ENCODE data around the gene MCM3. TPM values are rescaled to one million over a fixed set of nuclear protein-coding genes. Genes with fewer than 3 reads are reported as not detected.

MCM3 gene
- total RNA-seq, result 27.6 and 85.1 TPM in 2 replicates

DNA sequence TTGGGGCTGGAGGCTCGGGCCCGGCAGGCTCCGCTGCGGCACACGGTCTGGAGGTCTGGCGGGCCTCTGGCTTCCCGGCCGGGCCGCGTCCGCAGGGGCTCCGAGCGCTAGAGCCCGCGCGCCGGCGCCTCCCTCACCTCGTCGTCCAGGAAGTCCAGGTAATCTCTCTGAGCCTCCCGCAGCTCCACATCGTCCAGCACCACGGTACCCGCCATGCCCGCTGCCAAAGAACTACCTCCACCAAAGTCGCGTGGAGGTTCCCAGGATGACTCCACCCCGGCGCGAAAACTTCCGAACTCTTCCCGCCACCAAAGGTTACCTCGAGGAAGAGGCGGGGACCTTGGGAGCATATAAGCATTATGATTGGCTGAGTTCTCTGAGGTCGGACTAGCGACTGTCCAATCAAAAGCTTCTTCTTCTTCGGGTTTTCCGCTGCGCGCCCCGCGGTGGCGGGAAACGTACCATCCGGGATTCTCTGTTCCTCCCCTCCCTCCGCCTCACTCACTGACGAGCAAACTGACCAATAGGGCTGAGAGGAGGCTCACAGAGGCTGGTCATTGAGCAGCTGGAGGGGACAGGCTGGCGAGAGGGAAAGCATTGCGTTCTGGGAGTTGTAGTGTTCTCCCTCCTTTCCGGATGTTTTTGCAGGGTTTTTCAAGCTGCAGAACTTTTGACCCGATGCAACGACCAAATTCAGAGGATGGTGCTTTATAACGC, at the start of gene MCM3:
Gene MCM3, minus strand, starts transcription at position 283 of the 717 bp plus-strand sequence. Its CDS starts 68 bp downstream, at position 215.

DNA sequence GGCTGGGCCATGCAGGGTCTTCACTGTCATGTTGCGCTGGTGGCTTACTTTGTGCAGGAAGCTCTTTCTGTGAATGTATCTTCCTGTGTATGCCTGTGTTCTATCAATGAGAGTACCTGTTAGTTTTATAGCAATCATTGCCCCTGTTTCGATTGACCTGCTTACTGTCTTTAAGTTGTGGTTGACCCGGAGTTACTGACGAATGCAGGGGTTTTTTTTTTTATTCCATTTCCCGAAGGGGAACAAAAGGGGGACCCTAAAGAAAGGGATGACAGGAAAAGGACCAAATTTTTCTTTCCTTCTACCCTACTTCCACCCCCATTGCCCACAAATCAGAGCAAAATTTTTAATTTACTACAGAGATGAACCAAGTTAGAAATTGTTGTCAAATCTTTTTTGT, 40.1 kb downstream of the MCM3 start, which contains the start of gene IL17F:
Gene IL17F, minus strand, starts transcription at position 101 of the 400 bp plus-strand sequence. Its CDS starts 71 bp downstream, at position 30.

Other genes with a start within 250 kb of the MCM3 start
- gene PKHD1, start 197.1 kb downstream of the MCM3 start, total RNA-seq, result under 0.01 and 2.2 TPM in 2 replicates
- not detected in 2 replicates for gene IL17A, start 98.4 kb downstream of the MCM3 start, total RNA-seq
- not detected in 2 replicates for gene IL17F, start 40.2 kb downstream of the MCM3 start, total RNA-seq
- 3.3 and 4.8 TPM in 2 replicates for gene PAQR8, start 77.4 kb upstream of the MCM3 start, total RNA-seq
- gene EFHC1, start 135.6 kb upstream of the MCM3 start, total RNA-seq, result 23.6 and 24.6 TPM in 2 replicates

All from mesangial cell (primary cell).